BE2C (cell line): ENCODE data around the gene CACNA1G.
A peak's percentile ranks its signal among the peaks of the same experiment; 100 is the strongest.

Experiments used
- DNase-seq: peaks from one replicate; pipeline ENCODE4 v3.0.0-alpha.2; 2020
- H3K27me3 ChIP-seq: fragments of 250-450 bp; sonication (Bioruptor Pico); 2 replicates; pipeline ENCODE4 v1.5.1; 2020; ENCODE audit warnings: mild to moderate bottlenecking
- H3K36me3 ChIP-seq: fragments of 250-450 bp; sonication (Bioruptor Pico); 2 replicates; pipeline ENCODE4 v1.5.1; 2020; ENCODE audit warnings: mild to moderate bottlenecking
- H3K4me1 ChIP-seq: fragments of 250-450 bp; sonication (Bioruptor Pico); 2 replicates; pipeline ENCODE4 v1.5.1; 2020
- H3K4me3 ChIP-seq: 2 replicates; pipeline ENCODE4 v1.5.1; 2011; ENCODE audit warnings: low read depth, low read length
- H3K9me3 ChIP-seq: fragments of 250-450 bp; sonication (Bioruptor Pico); 2 replicates; pipeline ENCODE4 v1.5.1; 2020
- CTCF ChIP-seq: IDR thresholded peaks from 2 replicates; pipeline ENCODE4 v1.5.1; 2012; ENCODE audit warnings: mild to moderate bottlenecking, low read depth, low read length

CACNA1G gene

DNA sequence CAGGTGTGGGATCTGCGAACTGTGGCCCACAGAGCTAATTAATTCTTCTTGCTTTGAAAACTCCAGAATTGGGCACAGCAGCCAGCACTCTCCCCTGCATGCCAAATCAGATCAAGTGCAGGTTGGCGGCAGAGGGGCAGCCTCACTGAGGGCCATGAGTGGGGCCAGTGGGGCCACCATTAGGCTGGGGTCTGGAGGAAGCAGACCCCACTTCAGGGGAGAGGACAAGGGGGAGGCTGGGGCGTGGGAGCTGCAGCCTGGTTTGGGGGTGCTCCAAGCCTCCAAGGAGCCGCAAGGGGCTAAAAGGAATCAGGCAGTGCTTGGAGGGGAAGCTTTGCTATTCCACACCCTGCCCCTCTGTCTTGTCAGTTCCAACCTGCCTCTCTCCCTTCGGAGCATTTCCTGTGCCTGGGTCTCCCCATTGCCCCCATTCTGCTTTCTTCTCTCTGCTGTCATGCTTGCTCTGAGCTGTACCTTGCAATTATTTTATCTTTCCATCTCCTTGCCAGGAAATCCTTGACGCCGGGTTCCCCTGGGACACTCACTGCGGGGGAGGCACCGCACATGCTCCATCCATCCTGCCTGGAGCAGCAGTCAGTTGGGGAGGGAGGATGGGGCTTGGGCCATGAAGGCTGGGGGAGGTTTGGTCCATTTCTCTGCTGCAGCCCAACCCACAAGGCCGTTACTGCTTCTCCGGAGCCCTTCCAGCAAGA is 70.8 kb downstream of the CACNA1G start:
- peaks cover 22% of the 10 kb centered on the region for H3K4me1 ChIP-seq
- DNase-seq, result peak; percentile 61

GRCh38 chr17:50631908-50632571 is 71.5 kb downstream of the CACNA1G start:
- H3K27me3 ChIP-seq, result peaks cover 14% of the 10 kb centered on the region
- peaks cover 22% of the 10 kb centered on the region for H3K4me1 ChIP-seq
- H3K4me3 ChIP-seq, result no peak overlapping the region
- H3K36me3 ChIP-seq, result no peaks in the 10 kb centered on the region
- no peak for TF ChIP-seq CTCF
- H3K9me3 ChIP-seq, result no peaks in the 10 kb centered on the region
- no peak for DNase-seq

More for the DNA sequence above, 70.8 kb downstream of the CACNA1G start:
- H3K9me3 ChIP-seq, result no peaks in the 10 kb centered on the region
- H3K4me3 ChIP-seq, result no peak overlapping the region
- H3K36me3 ChIP-seq, result no peaks in the 10 kb centered on the region
- H3K27me3 ChIP-seq, result peaks cover 14% of the 10 kb centered on the region
- TF ChIP-seq CTCF, result no peak

GRCh38 chr17:50632637-50633036 is 72.1 kb downstream of the CACNA1G start:
- Histone ChIP-seq H3K9me3 (no peaks in the 10 kb centered on the region), H3K36me3 (no peaks in the 10 kb centered on the region), H3K4me3 (no peak overlapping the region), H3K4me1 (peaks cover 19% of the 10 kb centered on the region), H3K27me3 (peaks cover 14% of the 10 kb centered on the region)
- no peak for DNase-seq
- no peak for TF ChIP-seq CTCF

- no peak overlapping the region for H3K4me3 ChIP-seq
- peaks cover 15% of the 10 kb centered on the region for H3K4me1 ChIP-seq
- H3K36me3 ChIP-seq, result no peaks in the 10 kb centered on the region
- H3K27me3 ChIP-seq, result peaks cover 14% of the 10 kb centered on the region
- no peak for TF ChIP-seq CTCF
- no peaks in the 10 kb centered on the region for H3K9me3 ChIP-seq
- DNase-seq, result no peak
Observed at GRCh38 chr17:50633683-50634082, 73.2 kb downstream of the CACNA1G start.

- peaks cover 22% of the 10 kb centered on the region for H3K4me1 ChIP-seq
- no peaks in the 10 kb centered on the region for H3K9me3 ChIP-seq
- H3K36me3 ChIP-seq, result no peaks in the 10 kb centered on the region
- TF ChIP-seq CTCF, result no peak
- DNase-seq, result peak; percentile 34
- peaks cover 14% of the 10 kb centered on the region for H3K27me3 ChIP-seq
- H3K4me3 ChIP-seq, result peak within 1 kb of the TSS; percentile 46
Observed at GRCh38 chr17:50634224-50634914, 73.9 kb downstream of the CACNA1G start, which contains the start of gene ABCC3. ABCC3 (plus strand) TSS chr17:50634881; CDS start chr17:50634937, 56 bp downstream.
